Mesenchymal stem cell (in vitro differentiated cells and primary cell): Measurements from ENCODE around the gene RERE.

Experiments
- DNase-seq: peaks from one replicate; pipeline ENCODE4 v3.0.0-alpha.2; 2013
- H2AFZ ChIP-seq: one replicate; pipeline ENCODE4 v1.6.1; 2013; ENCODE audit warnings: low read depth, mild to moderate bottlenecking, control low read depth, inconsistent platforms, low read length, moderate library complexity
- H2AK5ac ChIP-seq: 2 replicates; pipeline ENCODE4 v1.6.1; 2013; ENCODE audit warnings: low read length, moderate library complexity, mild to moderate bottlenecking, inconsistent platforms; ENCODE audit not compliant: severe bottlenecking
- H2BK120ac ChIP-seq: one replicate; pipeline ENCODE4 v1.6.1; 2013; ENCODE audit warnings: low read depth, mild to moderate bottlenecking, inconsistent platforms, low read length, moderate library complexity
- H2BK12ac ChIP-seq, 2 experiments: one replicate each; pipeline ENCODE4 v1.6.1; 2013; ENCODE audit warnings: inconsistent platforms in 2 of 2, low read length in 2 of 2, mild to moderate bottlenecking in 2 of 2, moderate library complexity in 2 of 2, control low read depth in 1 of 2
- H2BK15ac ChIP-seq: one replicate; pipeline ENCODE4 v1.6.1; 2013; ENCODE audit warnings: mild to moderate bottlenecking, low read depth, inconsistent platforms; ENCODE audit not compliant: poor library complexity, severe bottlenecking
- H2BK5ac ChIP-seq: 2 replicates; pipeline ENCODE4 v1.6.1; 2013; ENCODE audit warnings: low read depth, mild to moderate bottlenecking, low read length, control low read depth, inconsistent platforms; ENCODE audit not compliant: poor library complexity, severe bottlenecking
- H3K14ac ChIP-seq, 2 experiments: one replicate each; pipeline ENCODE4 v1.6.1; 2013; ENCODE audit warnings: inconsistent platforms in 2 of 2, low read length in 2 of 2, control low read depth in 1 of 2, mild to moderate bottlenecking in 1 of 2, moderate library complexity in 1 of 2
- H3K18ac ChIP-seq, 2 experiments: one replicate each; pipeline ENCODE4 v1.6.1; 2013; ENCODE audit warnings: inconsistent platforms in 2 of 2, low read length in 2 of 2, control low read depth in 1 of 2, low read depth in 1 of 2, mild to moderate bottlenecking in 1 of 2
- H3K23ac ChIP-seq, 2 experiments: one replicate each; pipeline ENCODE4 v1.6.1; 2013; ENCODE audit warnings: inconsistent platforms in 2 of 2, low read length in 2 of 2, mild to moderate bottlenecking in 2 of 2, moderate library complexity in 2 of 2, control low read depth in 1 of 2
- H3K27ac ChIP-seq: 2 replicates; pipeline ENCODE4 v1.5.1; 2013; ENCODE audit warnings: mild to moderate bottlenecking, moderate library complexity, low read length, control low read depth, inconsistent platforms; ENCODE audit not compliant: poor library complexity, severe bottlenecking
- H3K27me3 ChIP-seq, 2 experiments: 2 replicates each; pipeline versions ENCODE4 v1.6.1 to v1.7.0; 2013; ENCODE audit warnings: low read length in 2 of 2, mild to moderate bottlenecking in 2 of 2, moderate library complexity in 2 of 2, control low read depth in 1 of 2, inconsistent platforms in 1 of 2; ENCODE audit not compliant: control insufficient read depth in 1 of 2, insufficient read depth in 1 of 2
- H3K36me3 ChIP-seq, 2 experiments: 2 replicates each; pipeline versions ENCODE4 v1.6.1 to v1.7.0; 2013; ENCODE audit warnings: low read length in 2 of 2, control low read depth in 1 of 2, inconsistent platforms in 1 of 2, low read depth in 1 of 2, mild to moderate bottlenecking in 1 of 2; ENCODE audit not compliant: insufficient read depth in 2 of 2, control insufficient read depth in 1 of 2
- H3K4ac ChIP-seq, 2 experiments: one replicate each; pipeline ENCODE4 v1.6.1; 2013; ENCODE audit warnings: inconsistent platforms in 2 of 2, low read length in 2 of 2, mild to moderate bottlenecking in 2 of 2, moderate library complexity in 2 of 2, control low read depth in 1 of 2, low read depth in 1 of 2
- H3K4me1 ChIP-seq: 2 replicates; pipeline ENCODE4 v1.6.1; 2013; ENCODE audit warnings: low read depth, low read length, control low read depth; ENCODE audit not compliant: control insufficient read depth, insufficient read depth
- H3K4me2 ChIP-seq: 2 replicates; pipeline ENCODE4 v1.6.1; 2013; ENCODE audit warnings: low read length, mild to moderate bottlenecking, inconsistent platforms; ENCODE audit not compliant: poor library complexity, severe bottlenecking
- H3K4me3 ChIP-seq, 2 experiments: 2 replicates each; pipeline versions ENCODE4 v1.5.1 to v1.7.0; 2013; ENCODE audit warnings: low read length in 2 of 2, mild to moderate bottlenecking in 2 of 2, control low read depth in 1 of 2, low read depth in 1 of 2; ENCODE audit not compliant: insufficient read depth in 1 of 2
- H3K79me1 ChIP-seq: replicated peaks from 2 replicates; pipeline ENCODE4 v1.6.1; 2013; ENCODE audit warnings: mild to moderate bottlenecking, control low read depth, low read length, inconsistent platforms; ENCODE audit not compliant: poor library complexity, severe bottlenecking
- H3K9ac ChIP-seq: 2 replicates; pipeline ENCODE4 v1.7.0; 2013; ENCODE audit warnings: mild to moderate bottlenecking, low read length, moderate library complexity
- H3K9me3 ChIP-seq: 2 replicates; pipeline ENCODE4 v1.7.0; 2013; ENCODE audit warnings: mild to moderate bottlenecking, low read length; ENCODE audit not compliant: control insufficient read depth
- H4K8ac ChIP-seq: one replicate; pipeline ENCODE4 v1.6.1; 2013; ENCODE audit warnings: inconsistent platforms, mild to moderate bottlenecking, low read length, moderate library complexity
- H4K91ac ChIP-seq: one replicate; pipeline ENCODE4 v1.6.1; 2013; ENCODE audit warnings: mild to moderate bottlenecking, low read length, inconsistent platforms
- WGBS: methylation state at CpG from one replicate; pipeline ENCODE4 v1.1.7; 2013; ENCODE audit warnings: mixed read lengths; 5-methylcytosine and 5-hydroxymethylcytosine counted together

Gene RERE

DNA sequence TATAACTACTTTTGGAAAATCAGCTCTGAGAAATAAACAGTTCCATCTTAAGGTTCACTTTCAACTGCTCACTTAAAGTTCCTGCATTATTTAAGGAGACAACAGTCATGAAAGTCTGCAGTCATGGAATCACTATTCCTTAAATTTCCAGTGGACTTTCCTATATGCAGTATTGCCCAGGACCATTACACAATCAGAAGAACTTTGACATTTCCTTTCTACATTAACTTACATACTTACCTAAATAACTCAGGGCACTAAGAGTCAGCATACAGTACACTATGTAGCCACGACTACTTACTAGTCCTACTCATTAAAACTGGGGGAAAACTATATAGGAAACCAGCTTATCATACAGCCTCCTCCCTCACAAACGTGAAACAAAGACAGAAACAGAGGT is 279.4 kb downstream of the RERE start:
- WGBS, result 90% methylated on average over 2 of the region's 2 CpGs
- H3K23ac ChIP-seq, result no peak overlapping the region
- no peak overlapping the region for H2BK120ac ChIP-seq
- no peak overlapping the region for H2AFZ ChIP-seq
- DNase-seq, result no peak
- H2BK12ac ChIP-seq, result no peak overlapping the region
- H3K4me3 ChIP-seq, result no peak overlapping the region
- H3K4me1 ChIP-seq, result peaks cover 7% of the 10 kb centered on the region
- no peak overlapping the region for H2BK5ac ChIP-seq
- no peak overlapping the region for H3K4ac ChIP-seq
- no peak overlapping the region for H4K8ac ChIP-seq
- H3K18ac ChIP-seq, result no peak overlapping the region
- no peak overlapping the region for H2BK15ac ChIP-seq
- H3K9ac ChIP-seq, result no peak overlapping the region
- H2AK5ac ChIP-seq, result no peak overlapping the region
- H3K14ac ChIP-seq, result no peak overlapping the region
- H3K79me1 ChIP-seq, result peaks cover 28% of the 10 kb centered on the region
- H3K36me3 ChIP-seq, result peaks cover 0 to 3% of the 10 kb centered on the region in 2 experiments
- no peak overlapping the region for H4K91ac ChIP-seq
- H3K27ac ChIP-seq, result no peak overlapping the region
- H3K4me2 ChIP-seq, result no peak overlapping the region
- no peaks in the 10 kb centered on the region for H3K9me3 ChIP-seq
- no peaks in the 10 kb centered on the region for H3K27me3 ChIP-seq

DNA sequence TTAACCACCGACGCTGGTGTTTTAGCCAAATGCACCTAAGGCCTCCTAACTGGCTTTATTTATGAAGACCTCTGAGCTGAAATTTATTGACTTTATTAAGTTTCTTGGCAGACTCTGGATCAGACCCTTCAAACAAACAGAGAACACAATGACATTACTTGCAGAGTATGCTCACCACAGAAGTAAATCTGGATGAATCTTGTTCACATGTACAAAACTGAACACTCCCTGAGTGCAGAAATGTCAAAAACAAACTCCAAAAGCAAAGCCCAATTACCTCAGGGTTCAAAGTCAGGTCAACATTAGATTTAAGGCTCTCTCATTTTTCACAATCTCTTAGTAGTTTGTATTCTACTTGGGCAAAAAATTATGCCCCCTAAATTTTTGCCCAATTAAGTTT is 280.9 kb downstream of the RERE start:
- H3K9ac ChIP-seq, result no peak overlapping the region
- no peak overlapping the region for H3K4ac ChIP-seq
- peaks cover 0 to 3% of the 10 kb centered on the region in 2 experiments for H3K36me3 ChIP-seq
- H3K18ac ChIP-seq, result no peak overlapping the region
- DNase-seq, result no peak
- peaks cover 24% of the 10 kb centered on the region for H3K79me1 ChIP-seq
- no peak overlapping the region for H3K27ac ChIP-seq
- H3K9me3 ChIP-seq, result no peaks in the 10 kb centered on the region
- no peak overlapping the region for H4K91ac ChIP-seq
- H2AK5ac ChIP-seq, result no peak overlapping the region
- H2BK120ac ChIP-seq, result no peak overlapping the region
- peaks cover 3% of the 10 kb centered on the region for H3K4me1 ChIP-seq
- no peaks in the 10 kb centered on the region for H3K27me3 ChIP-seq
- no peak overlapping the region for H4K8ac ChIP-seq
- WGBS, result 100% methylated on average over 2 of the region's 2 CpGs
- H2BK15ac ChIP-seq, result no peak overlapping the region
- no peak overlapping the region for H3K4me2 ChIP-seq
- no peak overlapping the region for H2BK12ac ChIP-seq
- no peak overlapping the region for H3K23ac ChIP-seq
- no peak overlapping the region for H2BK5ac ChIP-seq
- no peak overlapping the region for H3K4me3 ChIP-seq
- H3K14ac ChIP-seq, result no peak overlapping the region
- no peak overlapping the region for H2AFZ ChIP-seq

DNA sequence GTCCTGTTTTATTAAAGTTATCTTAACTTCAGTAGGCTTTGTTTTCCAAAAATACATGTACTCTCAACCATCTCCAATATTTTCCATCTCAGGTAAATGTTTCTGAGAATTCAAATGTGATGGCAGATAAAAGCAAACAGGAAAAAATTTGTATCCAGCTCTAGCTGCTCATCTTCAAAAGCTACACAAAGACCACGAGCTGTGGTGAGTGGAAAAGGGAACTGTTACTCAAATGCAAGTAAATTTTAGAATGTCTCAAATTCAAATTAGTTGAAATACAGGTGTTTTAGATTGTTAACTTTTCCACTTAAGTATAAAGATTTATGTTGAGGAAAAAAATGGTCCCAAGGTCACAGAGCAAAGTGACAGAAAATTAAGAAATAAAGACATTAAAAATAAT is 283.5 kb downstream of the RERE start:
- Histone ChIP-seq H3K14ac (no peak overlapping the region), H2AK5ac (no peak overlapping the region), H4K91ac (no peak overlapping the region), H3K4me3 (no peak overlapping the region), H3K36me3 (peaks cover 0 to 7% of the 10 kb centered on the region in 2 experiments), H4K8ac (no peak overlapping the region), H3K23ac (no peak overlapping the region), H3K4ac (no peak overlapping the region), H3K27ac (no peak overlapping the region), H3K9me3 (no peaks in the 10 kb centered on the region), H2AFZ (no peak overlapping the region), H2BK12ac (no peak overlapping the region), H3K27me3 (no peaks in the 10 kb centered on the region), H2BK15ac (no peak overlapping the region), H3K9ac (no peak overlapping the region), H2BK120ac (no peak overlapping the region), H2BK5ac (no peak overlapping the region), H3K4me1 (no peaks in the 10 kb centered on the region), H3K4me2 (no peak overlapping the region), H3K18ac (no peak overlapping the region), H3K79me1 (peaks cover 23% of the 10 kb centered on the region)
- no CpG with 5 or more reads among the region's 1 CpG for WGBS
- no peak for DNase-seq

DNA sequence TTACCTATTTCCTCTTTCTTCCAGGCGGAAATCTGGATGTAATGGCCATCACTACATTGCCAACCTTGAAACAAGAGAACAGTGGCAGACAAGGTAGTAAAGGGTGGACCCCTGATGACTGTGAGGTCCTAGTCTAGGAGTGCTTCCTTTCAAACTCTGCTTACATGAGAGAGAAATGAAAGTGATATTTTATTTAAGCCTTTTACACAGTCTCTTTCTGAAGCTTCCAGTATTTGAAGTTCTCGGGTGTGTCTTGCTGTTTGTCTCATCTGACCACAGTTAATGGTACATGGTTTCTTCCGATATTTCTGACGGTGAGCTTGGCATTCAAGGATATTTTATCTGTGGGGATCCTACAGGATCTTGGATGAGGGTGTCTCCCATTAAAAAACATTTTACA is 284.3 kb downstream of the RERE start:
- H3K4me3 ChIP-seq, result no peak overlapping the region
- no peak overlapping the region for H2AFZ ChIP-seq
- H3K4ac ChIP-seq, result no peak overlapping the region
- no peak overlapping the region for H2BK15ac ChIP-seq
- H2BK120ac ChIP-seq, result no peak overlapping the region
- H2AK5ac ChIP-seq, result no peak overlapping the region
- H3K4me2 ChIP-seq, result no peak overlapping the region
- H3K27me3 ChIP-seq, result no peaks in the 10 kb centered on the region
- H3K79me1 ChIP-seq, result peaks cover 17% of the 10 kb centered on the region
- H3K14ac ChIP-seq, result no peak overlapping the region
- DNase-seq, result no peak
- peaks cover 0 to 7% of the 10 kb centered on the region in 2 experiments for H3K36me3 ChIP-seq
- H2BK12ac ChIP-seq, result no peak overlapping the region
- no peak overlapping the region for H3K27ac ChIP-seq
- WGBS, result 97% methylated on average over 4 of the region's 4 CpGs
- no peak overlapping the region for H3K18ac ChIP-seq
- H4K91ac ChIP-seq, result no peak overlapping the region
- H3K9ac ChIP-seq, result no peak overlapping the region
- H4K8ac ChIP-seq, result no peak overlapping the region
- no peaks in the 10 kb centered on the region for H3K4me1 ChIP-seq
- no peak overlapping the region for H2BK5ac ChIP-seq
- H3K23ac ChIP-seq, result no peak overlapping the region
- H3K9me3 ChIP-seq, result no peaks in the 10 kb centered on the region
